Measurements from ENCODE around the gene CCNQ. TPM values are rescaled to one million over a fixed set of nuclear protein-coding genes. Genes with fewer than 3 reads are reported as not detected.

The CCNQ gene
- total RNA-seq, 2 donors from 2014 or later, result 16.3 to 24.0 TPM

DNA sequence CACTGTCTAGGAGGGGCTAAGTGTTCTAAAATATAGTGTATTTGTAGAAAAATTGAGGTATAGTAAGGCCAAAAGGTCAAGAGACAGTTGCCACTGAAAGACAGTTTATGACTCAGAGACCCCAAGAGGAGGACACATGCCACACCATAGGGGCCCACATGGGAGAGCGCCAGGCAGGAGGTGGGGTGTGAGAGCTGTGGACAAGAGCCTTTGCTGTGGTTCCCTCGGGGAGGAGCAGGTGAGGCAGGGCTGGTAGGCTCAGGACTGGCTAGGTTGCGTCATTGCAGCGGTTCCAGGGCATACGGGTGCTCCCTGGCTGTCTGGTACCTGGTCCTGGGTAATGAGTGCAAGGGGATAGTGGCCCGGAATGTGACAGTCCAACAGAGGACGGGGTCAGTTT is 37.6 kb downstream of the CCNQ start:
- H3K27ac ChIP-seq, result no peak overlapping the region
- H3K27me3 ChIP-seq, result no peaks in the 10 kb centered on the region
- no peaks in the 10 kb centered on the region for H3K4me1 ChIP-seq
- no peak overlapping the region for H3K4me3 ChIP-seq
- intact Hi-C loops (cut with DNase I), result no loop called here
- no peaks in the 10 kb centered on the region for H3K36me3 ChIP-seq
- H3K9me3 ChIP-seq, result no peaks in the 10 kb centered on the region
- no peak for DNase-seq
- no peak overlapping the region for H3K9ac ChIP-seq (ENCODE audit: low read depth in 2 of 2, low read length in 2 of 2)
- TF ChIP-seq, protein P1, sequence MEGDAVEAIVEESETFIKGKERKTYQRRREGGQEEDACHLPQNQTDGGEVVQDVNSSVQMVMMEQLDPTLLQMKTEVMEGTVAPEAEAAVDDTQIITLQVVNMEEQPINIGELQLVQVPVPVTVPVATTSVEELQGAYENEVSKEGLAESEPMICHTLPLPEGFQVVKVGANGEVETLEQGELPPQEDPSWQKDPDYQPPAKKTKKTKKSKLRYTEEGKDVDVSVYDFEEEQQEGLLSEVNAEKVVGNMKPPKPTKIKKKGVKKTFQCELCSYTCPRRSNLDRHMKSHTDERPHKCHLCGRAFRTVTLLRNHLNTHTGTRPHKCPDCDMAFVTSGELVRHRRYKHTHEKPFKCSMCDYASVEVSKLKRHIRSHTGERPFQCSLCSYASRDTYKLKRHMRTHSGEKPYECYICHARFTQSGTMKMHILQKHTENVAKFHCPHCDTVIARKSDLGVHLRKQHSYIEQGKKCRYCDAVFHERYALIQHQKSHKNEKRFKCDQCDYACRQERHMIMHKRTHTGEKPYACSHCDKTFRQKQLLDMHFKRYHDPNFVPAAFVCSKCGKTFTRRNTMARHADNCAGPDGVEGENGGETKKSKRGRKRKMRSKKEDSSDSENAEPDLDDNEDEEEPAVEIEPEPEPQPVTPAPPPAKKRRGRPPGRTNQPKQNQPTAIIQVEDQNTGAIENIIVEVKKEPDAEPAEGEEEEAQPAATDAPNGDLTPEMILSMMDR (IDR thresholded peaks at IDR 0.05), result no peak

DNA sequence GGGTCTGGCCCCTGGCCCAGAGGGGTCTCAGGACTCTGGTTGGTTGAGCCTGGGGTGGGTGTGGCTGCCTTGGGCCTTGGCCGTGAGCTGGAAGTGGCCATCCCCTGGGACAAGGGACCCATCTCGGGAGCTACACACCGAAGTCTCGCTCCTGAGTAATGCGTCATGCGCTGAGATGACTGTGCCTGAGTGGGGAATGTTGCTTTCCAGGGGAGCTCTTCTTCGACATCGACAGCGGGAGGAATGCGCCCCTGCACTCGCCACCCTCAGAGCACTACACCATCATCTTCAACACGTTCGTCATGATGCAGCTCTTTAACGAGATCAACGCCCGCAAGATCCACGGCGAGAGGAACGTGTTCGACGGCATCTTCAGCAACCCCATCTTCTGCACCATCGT is 38.5 kb downstream of the CCNQ start:
- no peaks in the 10 kb centered on the region for H3K4me1 ChIP-seq
- no peaks in the 10 kb centered on the region for H3K9me3 ChIP-seq
- no peak for DNase-seq
- H3K27me3 ChIP-seq, result no peaks in the 10 kb centered on the region
- intact Hi-C loops (cut with DNase I), result no loop called here
- no peaks in the 10 kb centered on the region for H3K36me3 ChIP-seq
- TF ChIP-seq, protein P1 (IDR thresholded peaks at IDR 0.05), result no peak
- no peak overlapping the region for H3K27ac ChIP-seq
- no peak overlapping the region for H3K4me3 ChIP-seq
- H3K9ac ChIP-seq (ENCODE audit: low read depth in 2 of 2, low read length in 2 of 2), result no peak overlapping the region

DNA sequence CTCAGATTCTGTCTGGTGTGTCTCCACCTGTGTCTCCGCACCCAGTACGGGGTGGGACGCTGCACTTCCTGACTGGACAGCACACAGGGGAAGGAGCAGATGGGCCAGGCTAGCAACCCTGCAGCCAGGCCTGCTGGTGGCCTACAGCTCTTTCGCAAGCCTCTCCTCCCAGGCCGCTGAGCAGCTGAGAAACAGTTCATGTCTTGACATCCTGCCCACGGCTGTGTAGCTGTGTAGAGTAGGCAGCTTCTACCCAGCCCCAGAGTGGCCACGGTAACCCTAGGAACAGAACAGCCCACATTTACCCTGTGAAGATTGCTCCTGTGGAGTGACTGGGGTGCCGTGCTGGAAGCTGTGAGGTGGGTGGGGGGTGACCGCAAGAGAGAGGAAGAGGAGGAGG is 38.9 kb downstream of the CCNQ start:
- Histone ChIP-seq H3K4me3 (no peak overlapping the region), H3K9me3 (no peaks in the 10 kb centered on the region), H3K4me1 (no peaks in the 10 kb centered on the region), H3K36me3 (no peaks in the 10 kb centered on the region), H3K27ac (no peak overlapping the region), H3K9ac (ENCODE audit: low read depth in 2 of 2, low read length in 2 of 2) (no peak overlapping the region), H3K27me3 (no peaks in the 10 kb centered on the region)
- TF ChIP-seq, protein P1 (IDR thresholded peaks at IDR 0.05), result no peak
- no peak for DNase-seq
- intact Hi-C loops (cut with DNase I), result no loop called here

DNA sequence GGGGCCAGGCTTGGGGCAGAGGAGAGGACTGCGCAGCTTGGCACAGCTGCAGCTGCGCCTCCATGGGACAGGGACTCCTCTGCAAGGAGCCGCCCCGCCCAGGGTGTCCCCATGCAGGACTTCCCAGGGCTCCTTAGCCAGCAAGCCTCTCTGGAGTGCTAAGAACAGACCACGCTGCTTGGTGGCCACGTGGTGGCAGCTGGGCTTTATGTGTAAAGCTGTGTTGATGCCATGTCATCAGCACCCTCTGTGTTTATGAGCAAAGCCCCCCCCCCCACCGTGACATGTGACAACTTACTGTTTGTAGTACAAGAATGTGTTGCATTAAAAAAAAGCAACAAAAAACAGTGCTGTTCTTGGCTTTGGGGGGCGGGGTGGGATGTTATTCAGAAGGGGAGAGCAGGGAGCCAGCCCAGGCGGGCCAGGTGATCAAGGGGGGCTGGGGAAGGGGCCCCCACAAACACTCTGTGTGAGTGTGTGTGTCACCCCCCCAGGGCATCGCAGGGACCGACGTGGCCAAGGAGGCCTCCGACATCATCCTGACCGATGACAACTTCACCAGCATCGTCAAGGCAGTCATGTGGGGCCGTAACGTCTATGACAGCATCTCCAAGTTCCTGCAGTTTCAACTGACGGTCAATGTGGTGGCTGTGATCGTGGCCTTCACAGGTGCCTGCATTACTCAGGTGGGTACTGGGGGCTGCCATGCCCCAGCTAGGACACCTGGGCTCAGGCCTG is 41.2 kb downstream of the CCNQ start:
- Histone ChIP-seq H3K9ac (ENCODE audit: low read depth in 2 of 2, low read length in 2 of 2) (no peak overlapping the region), H3K4me3 (no peak overlapping the region), H3K9me3 (no peaks in the 10 kb centered on the region), H3K27ac (no peak overlapping the region), H3K4me1 (no peaks in the 10 kb centered on the region), H3K36me3 (no peaks in the 10 kb centered on the region), H3K27me3 (no peaks in the 10 kb centered on the region)
- DNase-seq, result no peak
- intact Hi-C loops (cut with DNase I), result no loop called here
- TF ChIP-seq, protein P1 (IDR thresholded peaks at IDR 0.05), result no peak

DNA sequence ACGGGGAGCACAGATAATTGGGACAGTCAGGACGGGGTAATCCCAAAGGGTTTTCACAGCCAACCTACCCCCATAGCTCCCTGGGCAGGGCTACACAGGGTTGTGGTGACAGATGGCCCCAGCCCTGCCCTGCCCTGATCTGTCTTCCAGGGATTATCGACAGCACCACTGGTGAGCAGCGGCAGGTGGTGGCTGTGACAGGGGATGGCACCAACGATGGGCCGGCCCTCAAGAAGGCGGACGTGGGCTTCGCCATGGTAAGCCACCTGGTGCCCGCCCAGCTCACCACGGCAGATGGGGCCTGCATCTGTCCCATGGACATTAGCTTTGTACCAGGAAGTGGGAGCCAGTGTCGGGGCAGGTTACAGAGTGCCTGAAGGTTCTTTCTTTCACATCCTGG is 42.2 kb downstream of the CCNQ start:
- no peak overlapping the region for H3K27ac ChIP-seq
- DNase-seq, result no peak
- TF ChIP-seq, protein P1 (IDR thresholded peaks at IDR 0.05), result no peak
- H3K4me1 ChIP-seq, result no peaks in the 10 kb centered on the region
- no peak overlapping the region for H3K4me3 ChIP-seq
- H3K27me3 ChIP-seq, result no peaks in the 10 kb centered on the region
- H3K9me3 ChIP-seq, result no peaks in the 10 kb centered on the region
- intact Hi-C loops (cut with DNase I), result no loop called here
- no peak overlapping the region for H3K9ac ChIP-seq (ENCODE audit: low read depth in 2 of 2, low read length in 2 of 2)
- no peaks in the 10 kb centered on the region for H3K36me3 ChIP-seq

Data from colonic mucosa (tissue), 4 donors.